HG03571 (cell line): Measurements from ENCODE around the gene TOX4.
"Not testable (repeated sequence)": the region's sequence is repeated elsewhere in the genome, so short reads cannot be mapped to it uniquely, and the experiment has no call there.

Experiments
- ATAC-seq: cut with Tn5 transposase; IDR thresholded peaks from one replicate; pipeline ENCODE4 v1.9.1; 2021; ENCODE audit not compliant: unreplicated experiment

Gene TOX4

GRCh38 chr14:21534576-21534975 lies 57.6 kb downstream of the TOX4 start:
- ATAC-seq, result no peak

- ATAC-seq, result no peak
Measured at GRCh38 chr14:21535545-21536417, 58.8 kb downstream of the TOX4 start.

GRCh38 chr14:21536418-21537089 lies 59.6 kb downstream of the TOX4 start:
- ATAC-seq, result no peak

GRCh38 chr14:21537090-21537424 lies 60.1 kb downstream of the TOX4 start:
- no peak for ATAC-seq

- ATAC-seq, result no peak
Measured at GRCh38 chr14:21539189-21539940, 62.4 kb downstream of the TOX4 start.

- ATAC-seq, result no peak
Measured at GRCh38 chr14:21541413-21542074, 64.5 kb downstream of the TOX4 start.

GRCh38 chr14:21543521-21543960 lies 66.5 kb downstream of the TOX4 start:
- ATAC-seq, result no peak

- ATAC-seq, result no peak
Measured at GRCh38 chr14:21543963-21544362, 67.0 kb downstream of the TOX4 start.

GRCh38 chr14:21544588-21544987 lies 67.6 kb downstream of the TOX4 start:
- not testable (repeated sequence) for ATAC-seq
